HG03378 (cell line): ENCODE results near the gene DIS3L2.

ENCODE experiments used
- ATAC-seq: cut with Tn5 transposase; IDR thresholded peaks from one replicate; pipeline ENCODE4 v1.9.1; 2021; ENCODE audit warnings: mild to moderate bottlenecking, moderate library complexity; ENCODE audit not compliant: unreplicated experiment

Gene DIS3L2

GRCh38 chr2:232340171-232340935 lies 378.8 kb downstream of the DIS3L2 start:
- no peak for ATAC-seq

- ATAC-seq: no peak
Observed at GRCh38 chr2:232341061-232341738, 379.7 kb downstream of the DIS3L2 start.

- ATAC-seq: no peak
Observed at GRCh38 chr2:232341739-232342126, 380.2 kb downstream of the DIS3L2 start.

GRCh38 chr2:232342635-232343565 lies 381.4 kb downstream of the DIS3L2 start:
- ATAC-seq: no peak

- no peak for ATAC-seq
Observed at GRCh38 chr2:232343821-232344220, 382.3 kb downstream of the DIS3L2 start.

GRCh38 chr2:232345251-232345650 lies 383.7 kb downstream of the DIS3L2 start:
- ATAC-seq: no peak

- no peak for ATAC-seq
Observed at GRCh38 chr2:232347369-232347768, 385.9 kb downstream of the DIS3L2 start.

GRCh38 chr2:232348936-232349335 lies 387.4 kb downstream of the DIS3L2 start:
- ATAC-seq: no peak

GRCh38 chr2:232349546-232349945 lies 388.0 kb downstream of the DIS3L2 start:
- ATAC-seq: no peak

GRCh38 chr2:232349946-232350635 lies 388.6 kb downstream of the DIS3L2 start:
- ATAC-seq: no peak

- ATAC-seq: no peak
Observed at GRCh38 chr2:232350804-232351685, 389.5 kb downstream of the DIS3L2 start.

- ATAC-seq: no peak
Observed at GRCh38 chr2:232351686-232352510, 390.4 kb downstream of the DIS3L2 start.

- no peak for ATAC-seq
Observed at GRCh38 chr2:232352511-232353091, 391.1 kb downstream of the DIS3L2 start.

- no peak for ATAC-seq
Observed at GRCh38 chr2:232353096-232353495, 391.6 kb downstream of the DIS3L2 start.

- ATAC-seq: no peak
Observed at GRCh38 chr2:232353660-232354059, 392.1 kb downstream of the DIS3L2 start.

- no peak for ATAC-seq
Observed at GRCh38 chr2:232354069-232354468, 392.6 kb downstream of the DIS3L2 start.

- no peak for ATAC-seq
Observed at GRCh38 chr2:232361646-232362045, 400.1 kb downstream of the DIS3L2 start.

- no peak for ATAC-seq
Observed at GRCh38 chr2:232362174-232362900, 400.8 kb downstream of the DIS3L2 start.
